GM12873 (cell line): ENCODE results near the gene NTRK2.

Experiments used
- TF ChIP-seq, protein P1 (sequence below): IDR thresholded peaks from 2 replicates; pipeline ENCODE4 v1.5.1; 2012; ENCODE audit warnings: low read depth, mild to moderate bottlenecking, moderate library complexity, low read length, control low read depth; ENCODE audit not compliant: insufficient read depth; ENCODE audit errors: missing control alignments

Gene NTRK2

DNA sequence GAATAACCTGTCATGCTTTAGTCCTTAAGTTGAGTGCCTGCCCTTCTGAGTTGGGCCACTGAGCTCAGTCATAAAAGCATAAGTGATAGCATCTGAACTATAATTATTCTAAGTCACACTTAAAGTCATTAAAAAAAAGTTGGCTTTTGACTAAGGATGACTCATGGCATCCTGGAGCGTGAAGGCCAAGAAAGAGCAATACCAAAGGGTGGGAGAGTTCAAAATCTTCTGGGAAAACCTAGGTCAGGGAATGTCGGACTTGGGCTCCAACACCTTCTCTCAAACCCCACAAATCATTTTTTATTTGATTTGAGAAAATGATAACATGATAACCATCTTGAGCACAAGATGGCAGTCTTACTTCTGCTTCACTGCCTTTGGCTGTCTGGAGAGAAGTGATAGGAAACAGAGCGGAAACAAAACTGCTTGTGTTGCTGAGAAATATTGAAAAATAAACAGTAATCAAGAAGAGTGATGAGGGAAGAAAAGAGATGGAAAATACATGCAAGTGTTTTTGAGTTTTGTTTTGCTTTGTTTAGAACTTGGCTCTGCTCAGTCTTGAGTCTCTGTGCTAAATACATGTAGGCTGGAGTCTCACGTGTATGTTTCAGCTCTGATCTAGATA, 16.9 kb upstream of the NTRK2 start:
- TF ChIP-seq, protein P1, sequence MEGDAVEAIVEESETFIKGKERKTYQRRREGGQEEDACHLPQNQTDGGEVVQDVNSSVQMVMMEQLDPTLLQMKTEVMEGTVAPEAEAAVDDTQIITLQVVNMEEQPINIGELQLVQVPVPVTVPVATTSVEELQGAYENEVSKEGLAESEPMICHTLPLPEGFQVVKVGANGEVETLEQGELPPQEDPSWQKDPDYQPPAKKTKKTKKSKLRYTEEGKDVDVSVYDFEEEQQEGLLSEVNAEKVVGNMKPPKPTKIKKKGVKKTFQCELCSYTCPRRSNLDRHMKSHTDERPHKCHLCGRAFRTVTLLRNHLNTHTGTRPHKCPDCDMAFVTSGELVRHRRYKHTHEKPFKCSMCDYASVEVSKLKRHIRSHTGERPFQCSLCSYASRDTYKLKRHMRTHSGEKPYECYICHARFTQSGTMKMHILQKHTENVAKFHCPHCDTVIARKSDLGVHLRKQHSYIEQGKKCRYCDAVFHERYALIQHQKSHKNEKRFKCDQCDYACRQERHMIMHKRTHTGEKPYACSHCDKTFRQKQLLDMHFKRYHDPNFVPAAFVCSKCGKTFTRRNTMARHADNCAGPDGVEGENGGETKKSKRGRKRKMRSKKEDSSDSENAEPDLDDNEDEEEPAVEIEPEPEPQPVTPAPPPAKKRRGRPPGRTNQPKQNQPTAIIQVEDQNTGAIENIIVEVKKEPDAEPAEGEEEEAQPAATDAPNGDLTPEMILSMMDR = peak; percentile 16

DNA sequence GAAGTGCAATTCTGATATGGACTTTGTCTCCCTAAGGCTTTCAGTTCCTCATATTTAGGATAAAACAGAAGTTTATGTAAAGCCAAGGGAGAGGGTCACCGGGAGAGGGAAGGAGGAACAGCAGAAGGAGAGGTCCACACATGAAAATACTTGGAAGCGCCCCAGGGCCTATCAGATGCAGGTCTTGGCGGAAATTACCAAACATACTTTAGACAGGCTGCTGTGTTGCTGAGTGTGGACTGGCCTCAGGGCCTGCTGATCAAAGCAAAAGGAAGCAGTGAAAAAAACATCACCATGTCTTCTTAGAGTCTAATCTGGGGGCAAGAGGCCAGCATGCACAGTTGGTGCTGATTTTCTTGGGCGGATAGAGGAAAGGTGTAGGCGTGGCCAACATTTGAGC, 14.1 kb upstream of the NTRK2 start:
- TF ChIP-seq, protein P1 = no peak

DNA sequence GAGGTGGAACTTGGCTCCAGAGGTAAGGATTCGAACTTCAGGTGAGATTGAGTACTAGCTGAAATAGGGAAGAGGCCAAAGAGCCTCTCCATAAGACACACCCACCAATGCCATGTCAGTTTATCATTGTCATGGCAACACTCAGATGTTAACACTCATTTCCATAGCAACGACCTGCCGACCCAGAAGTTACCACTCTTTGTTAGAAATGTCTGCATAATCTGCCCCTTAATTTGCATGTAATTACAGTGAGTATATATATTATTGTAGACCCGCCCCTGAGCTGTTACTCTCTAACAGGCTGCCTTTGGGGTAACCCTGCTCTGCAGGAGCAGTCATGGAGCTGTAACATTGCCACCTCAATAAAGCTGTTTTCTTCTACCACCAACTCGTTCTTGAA, 10.2 kb upstream of the NTRK2 start:
- TF ChIP-seq, protein P1 = no peak

DNA sequence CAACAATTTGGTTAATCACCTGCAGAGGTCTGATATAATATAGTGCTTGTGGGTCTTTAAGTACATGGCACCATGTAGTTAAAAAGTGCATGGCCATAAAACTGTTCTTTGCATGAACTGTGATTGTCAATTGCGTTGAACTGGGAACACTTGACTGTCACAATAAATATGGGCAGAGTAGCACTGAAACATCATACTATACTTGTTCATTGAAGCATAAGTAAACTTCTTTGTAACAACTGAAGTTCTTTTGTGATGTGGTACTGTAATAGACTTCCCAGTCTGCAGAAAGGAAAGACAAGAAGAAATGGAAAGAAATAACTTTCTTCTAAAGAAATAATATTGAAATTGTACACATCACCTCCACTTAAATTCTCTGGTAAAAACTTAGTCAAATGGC, 9.8 kb upstream of the NTRK2 start:
- TF ChIP-seq, protein P1 = no peak

DNA sequence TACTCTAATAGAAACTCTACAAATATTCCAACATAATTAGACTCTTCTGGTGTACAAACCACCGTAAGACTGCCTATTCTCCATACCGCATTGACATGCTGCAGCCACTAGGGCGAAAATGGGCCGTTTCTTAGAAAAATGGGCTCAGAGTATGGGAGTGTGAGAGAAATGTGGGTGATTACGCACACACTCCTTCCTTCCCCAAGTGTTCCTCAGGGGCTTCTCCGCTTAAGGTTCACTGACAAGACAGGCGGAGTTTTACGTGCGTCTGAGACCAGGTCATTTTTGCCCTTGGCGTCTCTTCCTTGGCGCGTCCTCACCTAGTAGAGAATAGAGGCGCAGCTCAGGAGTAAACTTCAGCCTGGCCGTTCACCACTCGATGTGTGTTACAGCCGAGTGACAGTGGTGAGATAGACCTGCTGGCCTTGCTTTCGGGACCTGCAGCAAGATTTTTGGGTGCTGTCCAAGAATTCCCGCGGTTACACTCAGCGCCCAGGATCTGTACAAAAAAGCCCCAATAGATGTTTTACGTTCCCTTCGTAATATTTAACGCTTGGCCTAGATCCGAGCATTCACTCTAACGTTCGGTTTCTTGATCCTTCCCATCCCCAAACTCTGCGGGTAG, 1.8 kb upstream of the NTRK2 start:
- TF ChIP-seq, protein P1 = peak; percentile 65

DNA sequence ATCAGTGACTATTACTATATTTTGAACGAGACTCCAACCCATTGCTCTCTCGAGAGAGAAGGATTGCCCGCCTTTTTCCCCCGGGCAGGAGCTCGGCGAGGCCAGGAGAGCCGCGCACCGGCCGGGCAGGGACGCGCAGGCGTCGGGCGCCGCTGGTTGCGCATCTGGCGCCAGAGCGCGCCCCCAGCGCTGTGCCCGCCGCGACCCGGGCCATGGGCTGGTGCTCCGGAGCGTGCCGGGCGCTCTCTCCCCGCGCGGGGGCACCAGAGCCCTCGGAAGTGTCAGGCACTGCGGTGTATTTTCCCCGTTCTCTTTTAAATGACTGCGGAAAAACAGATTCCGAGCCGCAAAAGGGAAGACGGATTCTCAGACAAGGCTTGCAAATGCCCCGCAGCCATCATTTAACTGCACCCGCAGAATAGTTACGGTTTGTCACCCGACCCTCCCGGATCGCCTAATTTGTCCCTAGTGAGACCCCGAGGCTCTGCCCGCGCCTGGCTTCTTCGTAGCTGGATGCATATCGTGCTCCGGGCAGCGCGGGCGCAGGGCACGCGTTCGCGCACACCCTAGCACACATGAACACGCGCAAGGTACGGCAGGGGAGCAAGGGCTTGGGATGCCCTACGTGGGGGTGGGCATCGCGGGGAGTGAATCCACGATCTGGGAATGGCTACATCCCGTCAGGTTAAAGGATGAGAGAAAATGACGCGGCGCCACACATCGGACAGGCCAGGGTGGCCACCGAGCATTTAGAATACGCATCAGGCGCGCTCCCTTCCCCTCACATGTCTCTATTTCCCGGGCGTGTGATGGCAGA, 1.1 kb upstream of the NTRK2 start:
- TF ChIP-seq, protein P1 = peak; percentile 63

DNA sequence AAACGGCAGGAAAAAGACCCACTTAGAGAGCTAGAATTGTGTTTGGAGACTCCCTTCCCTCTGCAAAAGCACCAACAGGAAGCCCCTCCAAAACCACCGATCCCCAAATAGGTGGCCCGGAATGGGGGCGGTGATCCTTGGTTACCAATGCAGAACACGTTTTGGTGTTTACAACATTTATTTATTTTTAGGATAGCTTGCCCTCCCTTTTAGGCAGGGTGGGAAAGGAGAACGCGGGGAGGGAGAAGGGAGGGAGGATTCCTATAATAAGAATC, 579 bp upstream of the NTRK2 start:
- TF ChIP-seq, protein P1 = no peak
